Measurements from ENCODE around the gene TAS2R41.

DNA sequence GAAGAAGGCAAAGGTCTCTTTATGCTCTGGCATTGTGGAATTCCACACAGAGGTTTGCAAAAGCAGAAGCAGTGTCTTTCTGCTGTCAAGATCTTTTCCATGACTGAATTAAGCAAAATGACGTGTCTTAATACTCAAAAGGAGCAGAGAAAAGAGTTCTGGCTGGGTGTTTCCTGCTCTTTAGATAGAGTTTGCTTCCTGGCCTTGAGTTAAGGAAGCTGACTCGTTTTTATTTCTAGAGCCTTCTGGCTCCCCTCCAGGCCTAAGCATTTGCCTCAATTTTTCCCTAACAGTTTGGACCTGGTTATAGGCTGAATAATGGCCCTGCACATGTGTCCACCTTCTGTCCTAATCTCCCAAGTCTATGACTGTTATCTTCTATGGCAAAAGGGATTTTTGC is 21.6 kb downstream of the TAS2R41 start:
- TF ChIP-seq, protein P1, sequence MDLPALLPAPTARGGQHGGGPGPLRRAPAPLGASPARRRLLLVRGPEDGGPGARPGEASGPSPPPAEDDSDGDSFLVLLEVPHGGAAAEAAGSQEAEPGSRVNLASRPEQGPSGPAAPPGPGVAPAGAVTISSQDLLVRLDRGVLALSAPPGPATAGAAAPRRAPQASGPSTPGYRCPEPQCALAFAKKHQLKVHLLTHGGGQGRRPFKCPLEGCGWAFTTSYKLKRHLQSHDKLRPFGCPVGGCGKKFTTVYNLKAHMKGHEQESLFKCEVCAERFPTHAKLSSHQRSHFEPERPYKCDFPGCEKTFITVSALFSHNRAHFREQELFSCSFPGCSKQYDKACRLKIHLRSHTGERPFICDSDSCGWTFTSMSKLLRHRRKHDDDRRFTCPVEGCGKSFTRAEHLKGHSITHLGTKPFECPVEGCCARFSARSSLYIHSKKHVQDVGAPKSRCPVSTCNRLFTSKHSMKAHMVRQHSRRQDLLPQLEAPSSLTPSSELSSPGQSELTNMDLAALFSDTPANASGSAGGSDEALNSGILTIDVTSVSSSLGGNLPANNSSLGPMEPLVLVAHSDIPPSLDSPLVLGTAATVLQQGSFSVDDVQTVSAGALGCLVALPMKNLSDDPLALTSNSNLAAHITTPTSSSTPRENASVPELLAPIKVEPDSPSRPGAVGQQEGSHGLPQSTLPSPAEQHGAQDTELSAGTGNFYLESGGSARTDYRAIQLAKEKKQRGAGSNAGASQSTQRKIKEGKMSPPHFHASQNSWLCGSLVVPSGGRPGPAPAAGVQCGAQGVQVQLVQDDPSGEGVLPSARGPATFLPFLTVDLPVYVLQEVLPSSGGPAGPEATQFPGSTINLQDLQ (CRISPR knock-in tag; IDR thresholded peaks at IDR 0.05), result no peak
- no peak for TF ChIP-seq ZNF274 (CRISPR knock-in tag; IDR thresholded peaks at IDR 0.05)
- TF ChIP-seq, protein P2, sequence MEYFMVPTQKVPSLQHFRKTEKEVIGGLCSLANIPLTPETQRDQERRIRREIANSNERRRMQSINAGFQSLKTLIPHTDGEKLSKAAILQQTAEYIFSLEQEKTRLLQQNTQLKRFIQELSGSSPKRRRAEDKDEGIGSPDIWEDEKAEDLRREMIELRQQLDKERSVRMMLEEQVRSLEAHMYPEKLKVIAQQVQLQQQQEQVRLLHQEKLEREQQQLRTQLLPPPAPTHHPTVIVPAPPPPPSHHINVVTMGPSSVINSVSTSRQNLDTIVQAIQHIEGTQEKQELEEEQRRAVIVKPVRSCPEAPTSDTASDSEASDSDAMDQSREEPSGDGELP (IDR thresholded peaks at IDR 0.05; ENCODE audit: borderline replicate concordance, low read depth), result no peak
- no peak for TF ChIP-seq REPIN1 (CRISPR knock-in tag; IDR thresholded peaks at IDR 0.05; ENCODE audit: borderline replicate concordance, low read depth)
- TF ChIP-seq DNMT1 (CRISPR knock-in tag; IDR thresholded peaks at IDR 0.05), result no peak
- TF ChIP-seq POLR2A (IDR thresholded peaks at IDR 0.05; ENCODE audit: insufficient read depth in 1 of 2, low read depth in 2 of 2, low read length in 2 of 2), result no peak
- TF ChIP-seq, protein P3, sequence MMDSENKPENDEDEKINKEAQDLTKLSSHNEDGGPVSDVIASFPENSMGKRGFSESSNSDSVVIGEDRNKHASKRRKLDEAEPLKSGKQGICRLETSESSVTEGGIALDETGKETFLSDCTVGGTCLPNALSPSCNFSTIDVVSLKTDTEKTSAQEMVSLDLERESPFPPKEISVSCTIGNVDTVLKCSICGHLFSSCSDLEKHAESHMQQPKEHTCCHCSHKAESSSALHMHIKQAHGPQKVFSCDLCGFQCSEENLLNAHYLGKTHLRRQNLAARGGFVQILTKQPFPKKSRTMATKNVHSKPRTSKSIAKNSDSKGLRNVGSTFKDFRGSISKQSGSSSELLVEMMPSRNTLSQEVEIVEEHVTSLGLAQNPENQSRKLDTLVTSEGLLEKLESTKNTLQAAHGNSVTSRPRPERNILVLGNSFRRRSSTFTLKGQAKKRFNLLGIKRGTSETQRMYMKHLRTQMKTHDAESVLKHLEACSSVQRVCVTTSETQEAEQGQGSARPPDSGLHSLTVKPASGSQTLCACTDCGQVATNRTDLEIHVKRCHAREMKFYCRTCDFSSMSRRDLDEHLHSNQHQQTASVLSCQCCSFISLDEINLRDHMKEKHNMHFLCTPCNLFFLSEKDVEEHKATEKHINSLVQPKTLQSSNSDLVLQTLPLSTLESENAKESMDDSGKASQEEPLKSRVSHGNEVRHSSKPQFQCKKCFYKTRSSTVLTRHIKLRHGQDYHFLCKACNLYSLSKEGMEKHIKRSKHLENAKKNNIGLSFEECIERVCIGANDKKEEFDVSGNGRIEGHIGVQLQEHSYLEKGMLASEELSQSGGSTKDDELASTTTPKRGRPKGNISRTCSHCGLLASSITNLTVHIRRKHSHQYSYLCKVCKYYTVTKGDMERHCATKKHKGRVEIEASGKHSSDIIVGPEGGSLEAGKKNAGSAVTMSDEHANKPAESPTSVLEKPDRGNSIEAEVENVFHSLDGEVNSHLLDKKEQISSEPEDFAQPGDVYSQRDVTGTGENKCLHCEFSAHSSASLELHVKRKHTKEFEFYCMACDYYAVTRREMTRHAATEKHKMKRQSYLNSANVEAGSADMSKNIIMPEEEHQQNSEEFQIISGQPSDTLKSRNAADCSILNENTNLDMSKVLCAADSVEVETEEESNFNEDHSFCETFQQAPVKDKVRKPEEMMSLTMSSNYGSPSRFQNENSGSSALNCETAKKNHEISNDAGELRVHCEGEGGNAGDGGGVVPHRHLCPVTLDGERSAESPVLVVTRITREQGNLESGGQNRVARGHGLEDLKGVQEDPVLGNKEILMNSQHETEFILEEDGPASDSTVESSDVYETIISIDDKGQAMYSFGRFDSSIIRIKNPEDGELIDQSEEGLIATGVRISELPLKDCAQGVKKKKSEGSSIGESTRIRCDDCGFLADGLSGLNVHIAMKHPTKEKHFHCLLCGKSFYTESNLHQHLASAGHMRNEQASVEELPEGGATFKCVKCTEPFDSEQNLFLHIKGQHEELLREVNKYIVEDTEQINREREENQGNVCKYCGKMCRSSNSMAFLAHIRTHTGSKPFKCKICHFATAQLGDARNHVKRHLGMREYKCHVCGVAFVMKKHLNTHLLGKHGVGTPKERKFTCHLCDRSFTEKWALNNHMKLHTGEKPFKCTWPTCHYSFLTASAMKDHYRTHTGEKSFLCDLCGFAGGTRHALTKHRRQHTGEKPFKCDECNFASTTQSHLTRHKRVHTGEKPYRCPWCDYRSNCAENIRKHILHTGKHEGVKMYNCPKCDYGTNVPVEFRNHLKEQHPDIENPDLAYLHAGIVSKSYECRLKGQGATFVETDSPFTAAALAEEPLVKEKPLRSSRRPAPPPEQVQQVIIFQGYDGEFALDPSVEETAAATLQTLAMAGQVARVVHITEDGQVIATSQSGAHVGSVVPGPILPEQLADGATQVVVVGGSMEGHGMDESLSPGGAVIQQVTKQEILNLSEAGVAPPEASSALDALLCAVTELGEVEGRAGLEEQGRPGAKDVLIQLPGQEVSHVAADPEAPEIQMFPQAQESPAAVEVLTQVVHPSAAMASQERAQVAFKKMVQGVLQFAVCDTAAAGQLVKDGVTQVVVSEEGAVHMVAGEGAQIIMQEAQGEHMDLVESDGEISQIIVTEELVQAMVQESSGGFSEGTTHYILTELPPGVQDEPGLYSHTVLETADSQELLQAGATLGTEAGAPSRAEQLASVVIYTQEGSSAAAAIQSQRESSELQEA (CRISPR knock-in tag; IDR thresholded peaks at IDR 0.05; ENCODE audit: not compliant biosample characterization), result no peak
- TF ChIP-seq, protein P4, sequence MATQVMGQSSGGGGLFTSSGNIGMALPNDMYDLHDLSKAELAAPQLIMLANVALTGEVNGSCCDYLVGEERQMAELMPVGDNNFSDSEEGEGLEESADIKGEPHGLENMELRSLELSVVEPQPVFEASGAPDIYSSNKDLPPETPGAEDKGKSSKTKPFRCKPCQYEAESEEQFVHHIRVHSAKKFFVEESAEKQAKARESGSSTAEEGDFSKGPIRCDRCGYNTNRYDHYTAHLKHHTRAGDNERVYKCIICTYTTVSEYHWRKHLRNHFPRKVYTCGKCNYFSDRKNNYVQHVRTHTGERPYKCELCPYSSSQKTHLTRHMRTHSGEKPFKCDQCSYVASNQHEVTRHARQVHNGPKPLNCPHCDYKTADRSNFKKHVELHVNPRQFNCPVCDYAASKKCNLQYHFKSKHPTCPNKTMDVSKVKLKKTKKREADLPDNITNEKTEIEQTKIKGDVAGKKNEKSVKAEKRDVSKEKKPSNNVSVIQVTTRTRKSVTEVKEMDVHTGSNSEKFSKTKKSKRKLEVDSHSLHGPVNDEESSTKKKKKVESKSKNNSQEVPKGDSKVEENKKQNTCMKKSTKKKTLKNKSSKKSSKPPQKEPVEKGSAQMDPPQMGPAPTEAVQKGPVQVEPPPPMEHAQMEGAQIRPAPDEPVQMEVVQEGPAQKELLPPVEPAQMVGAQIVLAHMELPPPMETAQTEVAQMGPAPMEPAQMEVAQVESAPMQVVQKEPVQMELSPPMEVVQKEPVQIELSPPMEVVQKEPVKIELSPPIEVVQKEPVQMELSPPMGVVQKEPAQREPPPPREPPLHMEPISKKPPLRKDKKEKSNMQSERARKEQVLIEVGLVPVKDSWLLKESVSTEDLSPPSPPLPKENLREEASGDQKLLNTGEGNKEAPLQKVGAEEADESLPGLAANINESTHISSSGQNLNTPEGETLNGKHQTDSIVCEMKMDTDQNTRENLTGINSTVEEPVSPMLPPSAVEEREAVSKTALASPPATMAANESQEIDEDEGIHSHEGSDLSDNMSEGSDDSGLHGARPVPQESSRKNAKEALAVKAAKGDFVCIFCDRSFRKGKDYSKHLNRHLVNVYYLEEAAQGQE (IDR thresholded peaks at IDR 0.05; ENCODE audit: borderline replicate concordance in 1 of 2, low read depth in 1 of 2, low read length in 2 of 2), result no peak
- no peak for TF ChIP-seq ARID2 (CRISPR knock-in tag; IDR thresholded peaks at IDR 0.05; ENCODE audit: borderline replicate concordance)
- no peak for TF ChIP-seq GZF1 (CRISPR knock-in tag; IDR thresholded peaks at IDR 0.05)
- TF ChIP-seq, protein P5, sequence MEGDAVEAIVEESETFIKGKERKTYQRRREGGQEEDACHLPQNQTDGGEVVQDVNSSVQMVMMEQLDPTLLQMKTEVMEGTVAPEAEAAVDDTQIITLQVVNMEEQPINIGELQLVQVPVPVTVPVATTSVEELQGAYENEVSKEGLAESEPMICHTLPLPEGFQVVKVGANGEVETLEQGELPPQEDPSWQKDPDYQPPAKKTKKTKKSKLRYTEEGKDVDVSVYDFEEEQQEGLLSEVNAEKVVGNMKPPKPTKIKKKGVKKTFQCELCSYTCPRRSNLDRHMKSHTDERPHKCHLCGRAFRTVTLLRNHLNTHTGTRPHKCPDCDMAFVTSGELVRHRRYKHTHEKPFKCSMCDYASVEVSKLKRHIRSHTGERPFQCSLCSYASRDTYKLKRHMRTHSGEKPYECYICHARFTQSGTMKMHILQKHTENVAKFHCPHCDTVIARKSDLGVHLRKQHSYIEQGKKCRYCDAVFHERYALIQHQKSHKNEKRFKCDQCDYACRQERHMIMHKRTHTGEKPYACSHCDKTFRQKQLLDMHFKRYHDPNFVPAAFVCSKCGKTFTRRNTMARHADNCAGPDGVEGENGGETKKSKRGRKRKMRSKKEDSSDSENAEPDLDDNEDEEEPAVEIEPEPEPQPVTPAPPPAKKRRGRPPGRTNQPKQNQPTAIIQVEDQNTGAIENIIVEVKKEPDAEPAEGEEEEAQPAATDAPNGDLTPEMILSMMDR (CRISPR knock-in tag; IDR thresholded peaks at IDR 0.05), result no peak
- TF ChIP-seq ZNF556 (CRISPR knock-in tag; IDR thresholded peaks at IDR 0.05; ENCODE audit: borderline replicate concordance), result no peak
- TF ChIP-seq, protein P6, sequence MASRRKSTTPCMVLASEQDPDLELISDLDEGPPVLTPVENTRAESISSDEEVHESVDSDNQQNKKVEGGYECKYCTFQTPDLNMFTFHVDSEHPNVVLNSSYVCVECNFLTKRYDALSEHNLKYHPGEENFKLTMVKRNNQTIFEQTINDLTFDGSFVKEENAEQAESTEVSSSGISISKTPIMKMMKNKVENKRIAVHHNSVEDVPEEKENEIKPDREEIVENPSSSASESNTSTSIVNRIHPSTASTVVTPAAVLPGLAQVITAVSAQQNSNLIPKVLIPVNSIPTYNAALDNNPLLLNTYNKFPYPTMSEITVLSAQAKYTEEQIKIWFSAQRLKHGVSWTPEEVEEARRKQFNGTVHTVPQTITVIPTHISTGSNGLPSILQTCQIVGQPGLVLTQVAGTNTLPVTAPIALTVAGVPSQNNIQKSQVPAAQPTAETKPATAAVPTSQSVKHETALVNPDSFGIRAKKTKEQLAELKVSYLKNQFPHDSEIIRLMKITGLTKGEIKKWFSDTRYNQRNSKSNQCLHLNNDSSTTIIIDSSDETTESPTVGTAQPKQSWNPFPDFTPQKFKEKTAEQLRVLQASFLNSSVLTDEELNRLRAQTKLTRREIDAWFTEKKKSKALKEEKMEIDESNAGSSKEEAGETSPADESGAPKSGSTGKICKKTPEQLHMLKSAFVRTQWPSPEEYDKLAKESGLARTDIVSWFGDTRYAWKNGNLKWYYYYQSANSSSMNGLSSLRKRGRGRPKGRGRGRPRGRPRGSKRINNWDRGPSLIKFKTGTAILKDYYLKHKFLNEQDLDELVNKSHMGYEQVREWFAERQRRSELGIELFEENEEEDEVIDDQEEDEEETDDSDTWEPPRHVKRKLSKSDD (CRISPR knock-in tag; IDR thresholded peaks at IDR 0.05; ENCODE audit: low read depth), result no peak
